ENCODE measurements around the gene COG4.
A peak's percentile ranks its signal among the peaks of the same experiment; 100 is the strongest.

The COG4 gene

GRCh38 chr16:70465999-70466804 lies 57.2 kb downstream of the COG4 start:
- Mint-ChIP-seq H3K27me3 (ENCODE audit: low read depth, poor library complexity) (no peaks in the 10 kb centered on the region), H3K27ac (peak overlapping the region; percentile 69), H3K4me1 (peaks cover 4% of the 10 kb centered on the region), H3K36me3 (ENCODE audit: low read depth) (no peaks in the 10 kb centered on the region), H3K4me3 (no peak overlapping the region), H3K9me3 (no peaks in the 10 kb centered on the region)
- DNase-seq: no peak
- TF ChIP-seq CTCF (IDR thresholded peaks at IDR 0.05): no peak

- TF ChIP-seq CTCF (IDR thresholded peaks at IDR 0.05): no peak
- no peak for DNase-seq
- peaks cover 13% of the 10 kb centered on the region for H3K4me1 Mint-ChIP-seq
- H3K9me3 Mint-ChIP-seq: no peaks in the 10 kb centered on the region
- H3K36me3 Mint-ChIP-seq (ENCODE audit: low read depth): no peaks in the 10 kb centered on the region
- H3K27ac Mint-ChIP-seq: no peak overlapping the region
- no peak overlapping the region for H3K4me3 Mint-ChIP-seq
- H3K27me3 Mint-ChIP-seq (ENCODE audit: low read depth, poor library complexity): no peaks in the 10 kb centered on the region
Measured at GRCh38 chr16:70463235-70463634, 60.1 kb downstream of the COG4 start.

- Mint-ChIP-seq H3K27ac (peak overlapping the region; percentile 87), H3K4me1 (peaks cover 13% of the 10 kb centered on the region), H3K4me3 (no peak overlapping the region), H3K36me3 (ENCODE audit: low read depth) (no peaks in the 10 kb centered on the region), H3K9me3 (no peaks in the 10 kb centered on the region), H3K27me3 (ENCODE audit: low read depth, poor library complexity) (peaks cover 5% of the 10 kb centered on the region)
- no peak for DNase-seq
- no peak for TF ChIP-seq CTCF (IDR thresholded peaks at IDR 0.05)
Measured at GRCh38 chr16:70460737-70461261, 62.6 kb downstream of the COG4 start.

- no peak for DNase-seq
- no peak overlapping the region for H3K4me3 Mint-ChIP-seq
- peak overlapping the region; percentile 61 for H3K27ac Mint-ChIP-seq
- H3K36me3 Mint-ChIP-seq (ENCODE audit: low read depth): no peaks in the 10 kb centered on the region
- H3K9me3 Mint-ChIP-seq: no peaks in the 10 kb centered on the region
- no peak for TF ChIP-seq CTCF (IDR thresholded peaks at IDR 0.05)
- H3K27me3 Mint-ChIP-seq (ENCODE audit: low read depth, poor library complexity): peaks cover 5% of the 10 kb centered on the region
- H3K4me1 Mint-ChIP-seq: peaks cover 24% of the 10 kb centered on the region
Measured at GRCh38 chr16:70457446-70458166, 65.7 kb downstream of the COG4 start.

GRCh38 chr16:70455910-70456309 lies 67.4 kb downstream of the COG4 start:
- Mint-ChIP-seq H3K9me3 (no peaks in the 10 kb centered on the region), H3K4me1 (peaks cover 17% of the 10 kb centered on the region), H3K36me3 (ENCODE audit: low read depth) (no peaks in the 10 kb centered on the region), H3K27ac (peak overlapping the region; percentile 42), H3K4me3 (peak overlapping the region; percentile 88), H3K27me3 (ENCODE audit: low read depth, poor library complexity) (peaks cover 5% of the 10 kb centered on the region)
- DNase-seq: no peak
- TF ChIP-seq CTCF (IDR thresholded peaks at IDR 0.05): no peak
